SK-N-SH treated with all-trans-retinoic acid at 6 μM for 48 hours (cell line): Measurements from ENCODE around the gene IL20RB.

Source experiments
- ATAC-seq: fragments of 200-7000 bp; cut with Tn5 transposase; 3 replicates; pipeline ENCODE4 v1.9.1; 2020; ENCODE audit warnings: mild to moderate bottlenecking, moderate library complexity
- ARNTL ChIP-seq: fragments of 450-650 bp; formaldehyde crosslinking; IDR thresholded peaks from 2 replicates; pipeline ENCODE4 v1.5.0; 2020; ENCODE audit warnings: low read depth, mild to moderate bottlenecking, moderate library complexity, borderline replicate concordance
- CREB5 ChIP-seq: fragments of 250-450 bp; sonication (Bioruptor Pico); IDR thresholded peaks from 2 replicates; pipeline ENCODE4 v1.5.1; 2020; ENCODE audit warnings: low read depth, mild to moderate bottlenecking, moderate library complexity
- CSDC2 ChIP-seq: fragments of 250-450 bp; sonication (Bioruptor Pico); IDR thresholded peaks from 2 replicates; pipeline ENCODE4 v1.5.0; 2020; ENCODE audit warnings: mild to moderate bottlenecking, moderate library complexity
- CSRNP3 ChIP-seq: fragments of 250-450 bp; sonication (Bioruptor Pico); IDR thresholded peaks from 2 replicates; pipeline ENCODE4 v1.5.1; 2021; ENCODE audit warnings: mild to moderate bottlenecking, moderate library complexity
- ESRRG ChIP-seq: fragments of 250-450 bp; sonication (Bioruptor Pico); IDR thresholded peaks from 2 replicates; pipeline ENCODE4 v1.6.1; 2021; ENCODE audit warnings: mild to moderate bottlenecking
- GLIS3 ChIP-seq: fragments of 250-450 bp; sonication (Bioruptor Pico); IDR thresholded peaks from 2 replicates; pipeline ENCODE4 v1.5.0; 2020; ENCODE audit warnings: mild to moderate bottlenecking, moderate library complexity
- ISL1 ChIP-seq: fragments of 250-450 bp; sonication (Bioruptor Pico); IDR thresholded peaks from 2 replicates; pipeline ENCODE4 v2.1.2; 2022; ENCODE audit warnings: mild to moderate bottlenecking, moderate library complexity
- PATZ1 ChIP-seq: fragments of 250-450 bp; sonication (Bioruptor Pico); IDR thresholded peaks from 2 replicates; pipeline ENCODE4 v1.8.0; 2020; ENCODE audit warnings: mild to moderate bottlenecking, moderate library complexity, borderline replicate concordance
- POU6F1 ChIP-seq: fragments of 250-450 bp; sonication (Bioruptor Pico); IDR thresholded peaks from 2 replicates; pipeline ENCODE4 v1.8.0; 2021; ENCODE audit warnings: low read depth, mild to moderate bottlenecking, moderate library complexity, borderline replicate concordance
- RARB ChIP-seq: fragments of 250-450 bp; sonication (Bioruptor Pico); IDR thresholded peaks from 2 replicates; pipeline ENCODE4 v1.8.0; 2021; ENCODE audit warnings: mild to moderate bottlenecking, moderate library complexity
- SNAI2 ChIP-seq: fragments of 250-450 bp; sonication (Bioruptor Pico); IDR thresholded peaks from 2 replicates; pipeline ENCODE4 v1.5.0; 2020; ENCODE audit warnings: mild to moderate bottlenecking, moderate library complexity
- TCF4 ChIP-seq: fragments of 250-450 bp; sonication (Bioruptor Pico); IDR thresholded peaks from 2 replicates; pipeline ENCODE4 v1.8.0; 2021; ENCODE audit warnings: mild to moderate bottlenecking, moderate library complexity, borderline replicate concordance
- TOX ChIP-seq: fragments of 250-450 bp; sonication (Bioruptor Pico); IDR thresholded peaks from 2 replicates; pipeline ENCODE4 v1.8.0; 2021; ENCODE audit warnings: mild to moderate bottlenecking, moderate library complexity, borderline replicate concordance
- TSHZ2 ChIP-seq: fragments of 250-450 bp; sonication (Bioruptor Pico); IDR thresholded peaks from 2 replicates; pipeline ENCODE4 v1.5.0; 2020; ENCODE audit warnings: mild to moderate bottlenecking, moderate library complexity
- ZC3H10 ChIP-seq: fragments of 250-450 bp; sonication (Bioruptor Pico); IDR thresholded peaks from 2 replicates; pipeline ENCODE4 v1.5.1; 2021; ENCODE audit warnings: mild to moderate bottlenecking, moderate library complexity
- ZFP3 ChIP-seq: fragments of 250-450 bp; sonication (Bioruptor Pico); IDR thresholded peaks from 2 replicates; pipeline ENCODE4 v1.5.0; 2020; ENCODE audit warnings: mild to moderate bottlenecking, moderate library complexity
- ZFP30 ChIP-seq: fragments of 450-650 bp; formaldehyde crosslinking; IDR thresholded peaks from 2 replicates; pipeline ENCODE4 v1.5.0; 2022; ENCODE audit warnings: mild to moderate bottlenecking, moderate library complexity
- ZNF565 ChIP-seq: fragments of 450-650 bp; formaldehyde crosslinking; conservative IDR thresholded peaks from 2 replicates; pipeline ENCODE4 v1.5.0; 2020; ENCODE audit warnings: low read depth, mild to moderate bottlenecking, moderate library complexity
- ZNF70 ChIP-seq: fragments of 450-650 bp; formaldehyde crosslinking; IDR thresholded peaks from 2 replicates; pipeline ENCODE4 v1.5.0; 2020; ENCODE audit warnings: mild to moderate bottlenecking, moderate library complexity
- ZNF8 ChIP-seq: fragments of 450-650 bp; formaldehyde crosslinking; IDR thresholded peaks from 2 replicates; pipeline ENCODE4 v1.5.0; 2020; ENCODE audit warnings: mild to moderate bottlenecking, moderate library complexity

Gene IL20RB

GRCh38 chr3:137024348-137024747 lies 66.6 kb downstream of the IL20RB start:
- no peak for ATAC-seq
- TF ChIP-seq ZNF70 (CRISPR knock-in tag), result no peak
- no peak for TF ChIP-seq ISL1 (CRISPR knock-in tag)
- no peak for TF ChIP-seq ARNTL (CRISPR knock-in tag)
- no peak for TF ChIP-seq ZFP30 (CRISPR knock-in tag)
- TF ChIP-seq TCF4 (CRISPR knock-in tag), result no peak
- TF ChIP-seq TOX (CRISPR knock-in tag), result no peak
- no peak for TF ChIP-seq CSRNP3 (CRISPR knock-in tag)
- TF ChIP-seq SNAI2 (CRISPR knock-in tag), result no peak
- TF ChIP-seq TSHZ2, result no peak
- TF ChIP-seq ZC3H10 (CRISPR knock-in tag), result no peak
- TF ChIP-seq POU6F1 (CRISPR knock-in tag), result no peak
- TF ChIP-seq ZNF565, result no peak
- TF ChIP-seq PATZ1, result no peak
- TF ChIP-seq CREB5 (CRISPR knock-in tag), result no peak
- no peak for TF ChIP-seq CSDC2
- TF ChIP-seq GLIS3 (CRISPR knock-in tag), result no peak
- TF ChIP-seq ZFP3 (CRISPR knock-in tag), result no peak
- no peak for TF ChIP-seq ZNF8 (CRISPR knock-in tag)

- TF ChIP-seq ZNF565 (no peak), TOX (CRISPR knock-in tag) (no peak), ARNTL (CRISPR knock-in tag) (no peak), CSDC2 (no peak), PATZ1 (no peak), ZNF8 (CRISPR knock-in tag) (no peak), ESRRG (CRISPR knock-in tag) (no peak), TSHZ2 (no peak), POU6F1 (CRISPR knock-in tag) (no peak), RARB (CRISPR knock-in tag) (no peak)
- no peak for ATAC-seq
Measured at GRCh38 chr3:137026701-137027100, 68.9 kb downstream of the IL20RB start.
